KMS-11 (cell line): ENCODE results near the gene SPTLC3.

Source experiments
- H2AFZ ChIP-seq: fragments of 200-600 bp; sonication (generic); 2 replicates; pipeline ENCODE4 v1.6.1; 2016; ENCODE audit warnings: antibody characterized with exemption, mixed run types, low read depth
- H3K27ac ChIP-seq: fragments of 200-600 bp; sonication (generic); 2 replicates; pipeline ENCODE4 v1.6.1; 2016; ENCODE audit warnings: mild to moderate bottlenecking, mixed run types
- H3K27me3 ChIP-seq: fragments of 200-600 bp; sonication (generic); 2 replicates; pipeline ENCODE4 v1.6.1; 2017; ENCODE audit warnings: mild to moderate bottlenecking, low read depth, mixed run types, moderate library complexity; ENCODE audit not compliant: insufficient read depth
- H3K36me3 ChIP-seq: fragments of 200-600 bp; sonication (generic); 2 replicates; pipeline ENCODE4 v1.6.1; 2017; ENCODE audit warnings: mild to moderate bottlenecking, mixed run types; ENCODE audit not compliant: insufficient read depth
- H3K4me1 ChIP-seq: fragments of 200-600 bp; sonication (generic); 2 replicates; pipeline ENCODE4 v1.6.1; 2016; ENCODE audit warnings: mild to moderate bottlenecking, low read depth, mixed run types; ENCODE audit not compliant: poor library complexity, severe bottlenecking
- H3K4me2 ChIP-seq: fragments of 200-600 bp; sonication (generic); 2 replicates; pipeline ENCODE4 v1.7.0; 2016; ENCODE audit warnings: mild to moderate bottlenecking, mixed run types
- H3K4me3 ChIP-seq: fragments of 200-600 bp; sonication (generic); IDR thresholded peaks from 2 replicates; pipeline ENCODE4 v1.6.1; 2017; ENCODE audit warnings: low read depth, low read length, mixed read lengths; ENCODE audit not compliant: insufficient read depth
- H3K79me2 ChIP-seq: fragments of 200-600 bp; sonication (generic); 2 replicates; pipeline ENCODE4 v1.6.1; 2016; ENCODE audit warnings: low read depth, mixed run types; ENCODE audit not compliant: insufficient read depth
- H3K9ac ChIP-seq: fragments of 200-600 bp; sonication (generic); 2 replicates; pipeline ENCODE4 v1.6.1; 2016; ENCODE audit warnings: mild to moderate bottlenecking, mixed run types
- H4K20me1 ChIP-seq: fragments of 200-600 bp; sonication (generic); 2 replicates; pipeline ENCODE4 v1.6.1; 2016; ENCODE audit warnings: mild to moderate bottlenecking, mixed run types; ENCODE audit not compliant: insufficient read depth
- TF ChIP-seq, protein P1 (sequence below): fragments of 200-600 bp; sonication (generic); conservative IDR thresholded peaks from 2 replicates; pipeline ENCODE4 v1.6.1; 2017; ENCODE audit warnings: low read depth, mild to moderate bottlenecking, antibody characterized with exemption, low read length, moderate library complexity, mixed read lengths

SPTLC3 gene

DNA sequence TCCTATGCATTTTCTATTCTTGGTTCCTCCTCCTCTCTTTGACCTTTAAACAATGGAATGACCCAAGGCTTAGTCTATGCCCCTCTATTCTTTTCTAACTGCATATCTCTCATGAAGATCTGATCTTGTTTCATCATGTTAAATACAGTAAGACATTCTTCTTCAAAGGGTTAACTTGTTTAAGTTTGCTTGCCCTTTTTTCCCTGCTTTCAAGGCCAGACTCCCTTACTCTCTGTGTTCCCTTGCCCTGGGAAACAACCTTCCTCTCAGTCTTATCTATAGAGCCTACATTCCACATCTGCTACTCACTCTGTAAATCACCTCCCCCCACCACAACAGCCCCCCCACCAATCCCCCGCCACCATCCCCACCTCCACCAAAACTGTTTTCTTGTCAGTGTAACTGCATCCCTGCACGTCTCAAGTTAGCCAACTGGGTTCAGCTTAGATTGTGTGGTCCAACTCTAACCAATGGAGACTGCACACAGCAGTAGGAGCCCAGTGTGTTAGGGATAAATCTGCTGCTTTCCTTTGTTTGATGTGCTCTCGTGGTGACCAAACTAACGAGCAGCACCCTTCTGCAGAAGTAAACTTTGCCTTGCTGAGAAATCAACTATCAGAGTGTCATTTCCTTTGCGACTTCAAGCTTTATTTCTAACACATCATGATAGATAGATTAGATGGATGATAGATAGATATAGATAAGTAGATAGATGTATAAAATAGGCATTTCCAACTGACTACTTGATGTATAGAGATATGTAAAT, 12.6 kb downstream of the SPTLC3 start:
- no peaks in the 10 kb centered on the region for H3K79me2 ChIP-seq
- no peak overlapping the region for H3K4me2 ChIP-seq
- no peaks in the 10 kb centered on the region for H3K36me3 ChIP-seq
- no peaks in the 10 kb centered on the region for H3K4me1 ChIP-seq
- H3K27ac ChIP-seq, result no peak overlapping the region
- TF ChIP-seq, protein P1, sequence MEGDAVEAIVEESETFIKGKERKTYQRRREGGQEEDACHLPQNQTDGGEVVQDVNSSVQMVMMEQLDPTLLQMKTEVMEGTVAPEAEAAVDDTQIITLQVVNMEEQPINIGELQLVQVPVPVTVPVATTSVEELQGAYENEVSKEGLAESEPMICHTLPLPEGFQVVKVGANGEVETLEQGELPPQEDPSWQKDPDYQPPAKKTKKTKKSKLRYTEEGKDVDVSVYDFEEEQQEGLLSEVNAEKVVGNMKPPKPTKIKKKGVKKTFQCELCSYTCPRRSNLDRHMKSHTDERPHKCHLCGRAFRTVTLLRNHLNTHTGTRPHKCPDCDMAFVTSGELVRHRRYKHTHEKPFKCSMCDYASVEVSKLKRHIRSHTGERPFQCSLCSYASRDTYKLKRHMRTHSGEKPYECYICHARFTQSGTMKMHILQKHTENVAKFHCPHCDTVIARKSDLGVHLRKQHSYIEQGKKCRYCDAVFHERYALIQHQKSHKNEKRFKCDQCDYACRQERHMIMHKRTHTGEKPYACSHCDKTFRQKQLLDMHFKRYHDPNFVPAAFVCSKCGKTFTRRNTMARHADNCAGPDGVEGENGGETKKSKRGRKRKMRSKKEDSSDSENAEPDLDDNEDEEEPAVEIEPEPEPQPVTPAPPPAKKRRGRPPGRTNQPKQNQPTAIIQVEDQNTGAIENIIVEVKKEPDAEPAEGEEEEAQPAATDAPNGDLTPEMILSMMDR, result no peak
- H3K4me3 ChIP-seq, result no peak overlapping the region
- no peaks in the 10 kb centered on the region for H3K27me3 ChIP-seq
- H3K9ac ChIP-seq, result no peak overlapping the region
- no peaks in the 10 kb centered on the region for H4K20me1 ChIP-seq
- no peak overlapping the region for H2AFZ ChIP-seq

DNA sequence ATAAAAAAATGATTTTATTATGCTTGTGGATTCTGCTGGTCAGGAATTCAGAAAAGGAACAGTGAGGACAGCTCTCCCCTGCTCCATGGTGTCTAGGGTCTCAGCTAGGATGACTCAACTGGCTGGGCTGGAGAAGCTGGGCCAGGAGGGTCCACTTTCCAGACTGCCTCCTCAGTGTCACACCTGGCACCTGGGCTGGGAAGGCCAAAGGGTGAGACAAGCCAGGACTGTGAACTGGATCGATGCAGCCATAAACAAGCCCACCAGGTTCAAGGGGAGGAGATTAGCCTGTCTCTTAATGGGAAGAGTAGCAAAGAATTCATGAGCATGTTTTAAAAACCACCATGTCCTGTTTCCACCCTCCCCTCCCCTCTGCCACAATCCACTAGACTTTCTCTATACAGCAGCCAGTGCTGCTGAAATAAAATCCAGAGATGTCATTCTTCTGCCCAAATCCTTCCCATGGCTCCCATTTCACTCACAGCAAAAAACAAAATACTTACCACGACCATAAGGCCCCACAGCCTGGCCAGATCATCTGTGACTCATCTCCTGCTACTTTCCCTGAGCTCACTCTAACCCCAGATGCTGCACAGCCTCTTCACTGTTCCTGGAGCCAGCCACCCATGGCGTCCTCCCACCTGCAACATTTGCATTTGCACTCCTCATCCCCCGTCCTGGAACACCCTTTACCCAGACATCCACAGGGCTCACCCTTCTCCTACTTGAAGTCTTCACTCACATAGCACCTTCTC, 13.8 kb downstream of the SPTLC3 start:
- Histone ChIP-seq H2AFZ (no peak overlapping the region), H3K27ac (no peak overlapping the region), H3K4me3 (no peak overlapping the region), H3K36me3 (no peaks in the 10 kb centered on the region), H4K20me1 (no peaks in the 10 kb centered on the region), H3K4me1 (no peaks in the 10 kb centered on the region), H3K4me2 (no peak overlapping the region), H3K79me2 (no peaks in the 10 kb centered on the region), H3K9ac (no peak overlapping the region), H3K27me3 (no peaks in the 10 kb centered on the region)
- TF ChIP-seq, protein P1, result no peak

DNA sequence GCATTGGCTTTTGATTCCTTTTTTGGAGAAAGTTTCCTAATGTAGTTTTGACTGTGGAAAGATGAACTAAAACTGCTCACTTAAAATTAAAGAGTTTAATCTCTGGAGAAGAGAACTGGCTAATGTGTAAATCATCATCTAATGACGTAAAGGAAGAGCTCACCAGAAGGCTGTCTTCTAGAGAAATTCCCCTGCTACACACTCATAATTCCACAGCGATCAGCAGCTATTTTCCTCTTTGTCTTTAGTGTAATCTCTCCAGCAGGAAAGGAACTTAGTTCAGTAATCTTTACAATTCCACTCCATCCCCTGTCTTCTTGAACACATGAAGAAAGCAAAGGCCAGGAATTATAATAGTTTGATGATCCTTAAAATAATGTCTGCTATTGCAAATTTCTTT, 15.8 kb downstream of the SPTLC3 start:
- Histone ChIP-seq H3K4me3 (no peak overlapping the region), H3K27me3 (no peaks in the 10 kb centered on the region), H3K27ac (no peak overlapping the region), H2AFZ (no peak overlapping the region), H4K20me1 (no peaks in the 10 kb centered on the region), H3K36me3 (no peaks in the 10 kb centered on the region), H3K79me2 (no peaks in the 10 kb centered on the region), H3K9ac (no peak overlapping the region), H3K4me2 (no peak overlapping the region), H3K4me1 (no peaks in the 10 kb centered on the region)
- TF ChIP-seq, protein P1, result no peak

DNA sequence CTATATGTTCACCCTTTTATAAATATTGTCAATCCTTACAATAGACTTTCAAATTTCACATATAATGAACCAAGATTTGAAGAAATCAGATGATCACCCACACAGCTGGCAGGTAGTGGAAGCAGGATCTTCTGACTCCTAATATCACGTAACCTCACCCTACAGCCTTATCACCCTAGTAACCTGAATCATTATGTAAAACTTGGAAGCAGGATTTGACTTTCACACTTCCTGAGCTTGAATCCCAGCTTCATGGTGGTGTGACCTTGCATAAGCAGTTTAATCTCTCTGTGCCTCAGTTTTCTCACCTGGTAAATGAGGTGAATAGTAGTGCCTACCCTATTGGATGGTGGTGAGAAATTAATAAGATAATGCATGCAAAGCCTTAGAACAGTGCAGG, 16.4 kb downstream of the SPTLC3 start:
- TF ChIP-seq, protein P1, result no peak
- Histone ChIP-seq H3K4me1 (no peaks in the 10 kb centered on the region), H3K9ac (no peak overlapping the region), H3K36me3 (no peaks in the 10 kb centered on the region), H2AFZ (no peak overlapping the region), H4K20me1 (no peaks in the 10 kb centered on the region), H3K79me2 (no peaks in the 10 kb centered on the region), H3K27me3 (no peaks in the 10 kb centered on the region), H3K4me3 (no peak overlapping the region), H3K4me2 (no peak overlapping the region), H3K27ac (no peak overlapping the region)
